ENCODE results near the gene SYDE1. TPM values are rescaled to one million over a fixed set of nuclear protein-coding genes. Genes with fewer than 3 reads are reported as not detected.
"Not testable (repeated sequence)": the region's sequence is repeated elsewhere in the genome, so short reads cannot be mapped to it uniquely, and the experiment has no call there.

Gene SYDE1
- total RNA-seq, 3 donors from 2014 or later (not counting 1 experiment from before 2014, with no cell fraction given): not detected

DNA sequence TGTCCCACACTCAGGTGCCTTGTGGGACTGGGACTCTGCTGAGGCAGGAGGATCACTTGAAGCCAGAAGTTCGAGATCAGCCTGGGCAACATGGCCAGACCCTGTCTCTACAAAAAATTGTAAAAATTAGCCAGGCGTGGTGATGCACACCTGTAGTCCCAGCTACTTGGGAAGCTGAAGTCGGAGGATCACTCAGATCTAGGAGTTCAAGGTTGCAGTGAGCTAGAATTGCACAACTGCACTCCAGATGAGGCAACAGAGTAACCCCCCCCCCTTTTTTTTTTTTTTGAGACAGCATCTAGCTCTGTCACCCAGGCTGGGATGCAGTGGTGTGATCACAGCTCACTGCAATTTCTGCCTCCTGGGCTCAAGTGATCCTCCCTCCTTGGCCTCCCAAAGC, 11.0 kb upstream of the SYDE1 start:
- Mint-ChIP-seq H3K9me3 (no peaks in the 10 kb centered on the region), H3K36me3 (no peaks in the 10 kb centered on the region), H3K27ac (no peak overlapping the region), H3K27me3 (ENCODE audit: low read depth in 2 of 2) (peaks cover 0 to 3% of the 10 kb centered on the region in 2 donors), H3K4me3 (no peak overlapping the region), H3K4me1 (no peaks in the 10 kb centered on the region)
- intact Hi-C loops (cut with micrococcal nuclease): no loop called here
- no peak overlapping the region for H3K4me3 ChIP-seq (ENCODE audit: low read length)
- ATAC-seq (no peak), DNase-seq (no peak)
- no peaks in the 10 kb centered on the region for H3K9me3 ChIP-seq (ENCODE audit: control insufficient read depth, insufficient read depth, low read length)
- 82% methylated on average over 3 of the region's 3 CpGs for WGBS (ENCODE audit: insufficient coverage)
- no peak overlapping the region for H3K27ac ChIP-seq (ENCODE audit: low read length)
- peaks cover 7% of the 10 kb centered on the region for H3K4me1 ChIP-seq (ENCODE audit: control insufficient read depth, insufficient read depth, low read length)
- TF ChIP-seq, protein P1, sequence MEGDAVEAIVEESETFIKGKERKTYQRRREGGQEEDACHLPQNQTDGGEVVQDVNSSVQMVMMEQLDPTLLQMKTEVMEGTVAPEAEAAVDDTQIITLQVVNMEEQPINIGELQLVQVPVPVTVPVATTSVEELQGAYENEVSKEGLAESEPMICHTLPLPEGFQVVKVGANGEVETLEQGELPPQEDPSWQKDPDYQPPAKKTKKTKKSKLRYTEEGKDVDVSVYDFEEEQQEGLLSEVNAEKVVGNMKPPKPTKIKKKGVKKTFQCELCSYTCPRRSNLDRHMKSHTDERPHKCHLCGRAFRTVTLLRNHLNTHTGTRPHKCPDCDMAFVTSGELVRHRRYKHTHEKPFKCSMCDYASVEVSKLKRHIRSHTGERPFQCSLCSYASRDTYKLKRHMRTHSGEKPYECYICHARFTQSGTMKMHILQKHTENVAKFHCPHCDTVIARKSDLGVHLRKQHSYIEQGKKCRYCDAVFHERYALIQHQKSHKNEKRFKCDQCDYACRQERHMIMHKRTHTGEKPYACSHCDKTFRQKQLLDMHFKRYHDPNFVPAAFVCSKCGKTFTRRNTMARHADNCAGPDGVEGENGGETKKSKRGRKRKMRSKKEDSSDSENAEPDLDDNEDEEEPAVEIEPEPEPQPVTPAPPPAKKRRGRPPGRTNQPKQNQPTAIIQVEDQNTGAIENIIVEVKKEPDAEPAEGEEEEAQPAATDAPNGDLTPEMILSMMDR (IDR thresholded peaks at IDR 0.05): no peak
- H3K36me3 ChIP-seq (ENCODE audit: control insufficient read depth, insufficient read depth, low read length): no peaks in the 10 kb centered on the region
- H3K27me3 ChIP-seq (ENCODE audit: control insufficient read depth, insufficient read depth, low read length): no peaks in the 10 kb centered on the region

- WGBS (ENCODE audit: insufficient coverage): 89% methylated on average over 6 of the region's 6 CpGs
- H3K4me3 Mint-ChIP-seq; H3K9me3 Mint-ChIP-seq; H3K4me1 Mint-ChIP-seq; H3K9me3 ChIP-seq (ENCODE audit: control insufficient read depth, insufficient read depth, low read length); H3K27me3 Mint-ChIP-seq (ENCODE audit: low read depth in 2 of 2); H3K36me3 ChIP-seq (ENCODE audit: control insufficient read depth, insufficient read depth, low read length); H3K27me3 ChIP-seq (ENCODE audit: control insufficient read depth, insufficient read depth, low read length); ATAC-seq; H3K4me3 ChIP-seq (ENCODE audit: low read length); H3K4me1 ChIP-seq (ENCODE audit: control insufficient read depth, insufficient read depth, low read length); H3K27ac Mint-ChIP-seq; intact Hi-C loops (cut with micrococcal nuclease); H3K36me3 Mint-ChIP-seq; H3K27ac ChIP-seq (ENCODE audit: low read length); DNase-seq: not testable (repeated sequence)
These were observed 9.2 kb upstream of the SYDE1 start for GRCh38 chr19:15097980-15098379.

DNA sequence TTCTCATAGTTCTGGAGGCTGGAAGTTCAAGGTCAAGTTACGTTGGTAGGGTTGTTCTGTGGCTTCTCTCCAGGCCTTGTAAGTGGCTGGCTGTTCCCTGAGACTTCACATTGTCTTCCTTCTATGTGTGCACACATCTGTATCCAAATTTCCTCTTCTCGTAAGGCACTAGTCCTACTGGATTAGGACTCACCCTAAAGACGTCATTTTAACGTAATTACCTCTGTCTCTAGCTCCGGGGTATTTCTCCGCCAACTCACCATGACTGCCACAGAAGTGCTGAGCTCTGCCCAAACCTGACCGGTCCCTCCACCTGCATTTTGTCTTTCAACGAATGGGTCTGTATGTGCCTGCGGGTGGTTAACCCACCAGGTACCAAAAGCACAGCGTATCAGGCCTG, 8.7 kb upstream of the SYDE1 start:
- Mint-ChIP-seq H3K9me3 (peaks cover 2% of the 10 kb centered on the region in 2 donors), H3K27ac (no peak overlapping the region), H3K36me3 (peaks cover 5% of the 10 kb centered on the region), H3K4me3 (no peak overlapping the region), H3K4me1 (no peaks in the 10 kb centered on the region), H3K27me3 (ENCODE audit: low read depth in 2 of 2) (peaks cover 5 to 7% of the 10 kb centered on the region in 2 donors)
- Histone ChIP-seq H3K4me1 (ENCODE audit: control insufficient read depth, insufficient read depth, low read length) (no peaks in the 10 kb centered on the region), H3K36me3 (ENCODE audit: control insufficient read depth, insufficient read depth, low read length) (no peaks in the 10 kb centered on the region), H3K4me3 (ENCODE audit: low read length) (no peak overlapping the region), H3K9me3 (ENCODE audit: control insufficient read depth, insufficient read depth, low read length) (peaks cover 3% of the 10 kb centered on the region), H3K27ac (ENCODE audit: low read length) (no peak overlapping the region), H3K27me3 (ENCODE audit: control insufficient read depth, insufficient read depth, low read length) (no peaks in the 10 kb centered on the region)
- intact Hi-C loops (cut with micrococcal nuclease): no loop called here
- WGBS (ENCODE audit: insufficient coverage): 91% methylated on average over 10 of the region's 10 CpGs
- no peak for DNase-seq
- TF ChIP-seq, protein P1 (IDR thresholded peaks at IDR 0.05): no peak
- ATAC-seq: no peak

- H3K27ac ChIP-seq (ENCODE audit: low read length): no peak overlapping the region
- H3K4me3 ChIP-seq (ENCODE audit: low read length): no peak overlapping the region
- Mint-ChIP-seq H3K4me1 (no peaks in the 10 kb centered on the region), H3K36me3 (peaks cover 10% of the 10 kb centered on the region), H3K27me3 (ENCODE audit: low read depth in 2 of 2) (peaks cover 7 to 10% of the 10 kb centered on the region in 2 donors), H3K9me3 (peaks cover 4 to 5% of the 10 kb centered on the region in 2 donors), H3K27ac (no peak overlapping the region), H3K4me3 (no peak overlapping the region)
- no peak for ATAC-seq
- no peaks in the 10 kb centered on the region for H3K4me1 ChIP-seq (ENCODE audit: control insufficient read depth, insufficient read depth, low read length)
- H3K36me3 ChIP-seq (ENCODE audit: control insufficient read depth, insufficient read depth, low read length): no peaks in the 10 kb centered on the region
- no peak for DNase-seq
- peaks cover 10% of the 10 kb centered on the region for H3K9me3 ChIP-seq (ENCODE audit: control insufficient read depth, insufficient read depth, low read length)
- intact Hi-C loops (cut with micrococcal nuclease): no loop called here
- WGBS (ENCODE audit: insufficient coverage): 88% methylated on average over 3 of the region's 3 CpGs
- H3K27me3 ChIP-seq (ENCODE audit: control insufficient read depth, insufficient read depth, low read length): no peaks in the 10 kb centered on the region
- TF ChIP-seq, protein P1 (IDR thresholded peaks at IDR 0.05): no peak
These were observed 8.1 kb upstream of the SYDE1 start for GRCh38 chr19:15099017-15099582.

Data from natural killer cell (primary cell).